Kidney (tissue), 14 donors: ENCODE results near the gene NR2F1-AS1. TPM values are rescaled to one million over a fixed set of nuclear protein-coding genes. Genes with fewer than 3 reads are reported as not detected.

Experiments
- DNase-seq, 5 donors: peaks; one replicate each; pipeline ENCODE4 v3.0.0-alpha.2; 2013 to 2020
- FAIRE-seq: peaks from 2 replicates; lab custom pipeline; 2012; peaks lifted over from hg19 to GRCh38; lab: Jason Lieb, UNC
- H3K27ac ChIP-seq, 2 donors: one replicate each; pipeline ENCODE4 v1.7.0; 2013; ENCODE audit warnings: low read depth in 2 of 2, low read length in 2 of 2, inconsistent platforms in 1 of 2
- H3K27me3 ChIP-seq: one replicate; pipeline ENCODE4 v1.7.1; 2013; ENCODE audit warnings: low read length, inconsistent platforms; ENCODE audit not compliant: control insufficient read depth, insufficient read depth
- H3K36me3 ChIP-seq, 3 donors: one replicate each; pipeline versions ENCODE4 v1.7.0 to v1.7.1; 2013; ENCODE audit warnings: low read length in 3 of 3, control low read depth in 1 of 3, inconsistent platforms in 1 of 3; ENCODE audit not compliant: insufficient read depth in 3 of 3, control insufficient read depth in 2 of 3
- H3K4me1 ChIP-seq, 3 donors: one replicate each; pipeline versions ENCODE4 v1.7.0 to v1.7.1; 2013; ENCODE audit warnings: low read length in 3 of 3, inconsistent platforms in 1 of 3, low read depth in 1 of 3; ENCODE audit not compliant: control insufficient read depth in 2 of 3, insufficient read depth in 2 of 3
- H3K4me3 ChIP-seq, 3 donors: one replicate each; pipeline versions ENCODE4 v1.7.0 to v1.8.1; 2013; ENCODE audit warnings: low read length in 3 of 3, control low read depth in 1 of 3, inconsistent platforms in 1 of 3
- H3K9ac ChIP-seq, 3 donors: one replicate each; pipeline versions ENCODE4 v1.7.0 to v1.7.1; 2013; ENCODE audit warnings: low read length in 3 of 3, control low read depth in 1 of 3, inconsistent platforms in 1 of 3
- H3K9me3 ChIP-seq, 3 donors: one replicate each; pipeline versions ENCODE4 v1.7.0 to v1.7.1; 2013; ENCODE audit warnings: low read length in 3 of 3, control low read depth in 1 of 3, inconsistent platforms in 1 of 3; ENCODE audit not compliant: control insufficient read depth in 2 of 3, insufficient read depth in 1 of 3
- CTCF ChIP-seq: IDR thresholded peaks from 3 replicates; pipeline ENCODE4 v1.5.1; 2012; ENCODE audit warnings: mild to moderate bottlenecking, moderate library complexity, borderline replicate concordance; ENCODE audit not compliant: insufficient read depth; ENCODE audit errors: extremely low read depth
- intact Hi-C: fragments of 100-400 bp; cut with DNase I; formaldehyde crosslinking; loops from one replicate; pipeline ENCODE4 v1.11.1; 2022
- polyA plus RNA-seq: library from polyadenylated mRNA; stranded (reverse); fragments of 350-450 nt; fragmentation: Illumina TruSeq; extraction: RNeasy Lipid Tissue Mini Kit (QIAGEN cat#74804); gene quantifications from one replicate; pipeline ENCODE4 v1.2.3, GENCODE V29; 2014; ENCODE audit warnings: low read depth, low replicate concordance; ENCODE audit not compliant: insufficient read depth
- total RNA-seq: library from RNA; stranded (reverse); fragmentation: NEBNext Ultra II Directional; extraction: Animal tissue kit (Norgen Biotek cat#: 25700); gene quantifications from one replicate; pipeline ENCODE4 v1.2.1, GENCODE V29; 2021
- donor health status: control.
- donor health status: control.
- donor health status: control.
- donor health status: control.
- donor health status: control.
- donor health status: DM: yes; HTN: yes; CAD: no.
- donor health status: Normal renal cell carcinoma (clear cell type).

The NR2F1-AS1 gene
- total and polyA plus RNA-seq, 2 donors from 2014 or later: 13.0 to 16.0 TPM

- intact Hi-C loops: no loop called here
- Histone ChIP-seq H3K9ac (no peak overlapping the region), H3K27me3 (no peaks in the 10 kb centered on the region), H3K4me1 (no peaks in the 10 kb centered on the region), H3K27ac (no peak overlapping the region), H3K4me3 (no peak overlapping the region), H3K36me3 (no peaks in the 10 kb centered on the region), H3K9me3 (no peaks in the 10 kb centered on the region)
- peak in 1 of 5 donors; percentile 41 for DNase-seq
- no peak for TF ChIP-seq CTCF
- FAIRE-seq: no peak
Measured at GRCh38 chr5:93497096-93497495, 83.9 kb downstream of the NR2F1-AS1 start.

- FAIRE-seq (no peak), DNase-seq (no peak)
- Histone ChIP-seq H3K9ac (no peak overlapping the region), H3K27me3 (no peaks in the 10 kb centered on the region), H3K9me3 (peaks cover 0 to 13% (median 0%) of the 10 kb centered on the region in 3 donors), H3K36me3 (no peaks in the 10 kb centered on the region), H3K4me1 (no peaks in the 10 kb centered on the region), H3K27ac (no peak overlapping the region), H3K4me3 (no peak overlapping the region)
- TF ChIP-seq CTCF: no peak
- intact Hi-C loops: no loop called here
Measured at GRCh38 chr5:93479982-93480509, 101.0 kb downstream of the NR2F1-AS1 start.

GRCh38 chr5:93477816-93478215 lies 103.2 kb downstream of the NR2F1-AS1 start:
- H3K9ac ChIP-seq: no peak overlapping the region
- no peak for DNase-seq
- no peaks in the 10 kb centered on the region for H3K36me3 ChIP-seq
- H3K9me3 ChIP-seq: peaks cover 0 to 13% (median 0%) of the 10 kb centered on the region in 3 donors
- no peaks in the 10 kb centered on the region for H3K4me1 ChIP-seq
- no peaks in the 10 kb centered on the region for H3K27me3 ChIP-seq
- no peak for TF ChIP-seq CTCF
- FAIRE-seq: no peak
- no peak overlapping the region for H3K4me3 ChIP-seq
- intact Hi-C loops: no loop called here
- no peak overlapping the region for H3K27ac ChIP-seq
